Fibroblast of skin of abdomen (primary cell): ENCODE data around the gene CATSPERD.
"Not testable (repeated sequence)": the region's sequence is repeated elsewhere in the genome, so short reads cannot be mapped to it uniquely, and the experiment has no call there.

Source experiments
- DNase-seq: peaks from one replicate; pipeline ENCODE4 v3.0.0-alpha.2; 2013

CATSPERD gene

GRCh38 chr19:5686647-5687359 lies 33.6 kb upstream of the CATSPERD start:
- peak; percentile 89 for DNase-seq

GRCh38 chr19:5687360-5688198 lies 32.9 kb upstream of the CATSPERD start:
- DNase-seq = no peak

- not testable (repeated sequence) for DNase-seq
Observed at GRCh38 chr19:5688262-5688881, 32.1 kb upstream of the CATSPERD start.

- peak; percentile 96 for DNase-seq
Observed at GRCh38 chr19:5690125-5690954, 30.1 kb upstream of the CATSPERD start, which contains the start of gene RPL36. RPL36 (plus strand) TSS chr19:5690295; CDS start chr19:5690508, 213 bp downstream.

GRCh38 chr19:5690955-5691821 lies 29.2 kb upstream of the CATSPERD start:
- peak; percentile 46 for DNase-seq

GRCh38 chr19:5691822-5692722 lies 28.4 kb upstream of the CATSPERD start:
- no peak for DNase-seq

- no peak for DNase-seq
Observed at GRCh38 chr19:5692723-5693194, 27.7 kb upstream of the CATSPERD start.

- DNase-seq = no peak
Observed at GRCh38 chr19:5693195-5694166, 27.0 kb upstream of the CATSPERD start.

- no peak for DNase-seq
Observed at GRCh38 chr19:5694167-5694955, 26.1 kb upstream of the CATSPERD start.

- no peak for DNase-seq
Observed at GRCh38 chr19:5694956-5695648, 25.3 kb upstream of the CATSPERD start.

- DNase-seq = no peak
Observed at GRCh38 chr19:5695649-5696195, 24.7 kb upstream of the CATSPERD start.

- no peak for DNase-seq
Observed at GRCh38 chr19:5696196-5697021, 24.0 kb upstream of the CATSPERD start.

GRCh38 chr19:5697022-5697889 lies 23.2 kb upstream of the CATSPERD start:
- DNase-seq = no peak

- no peak for DNase-seq
Observed at GRCh38 chr19:5697890-5698634, 22.4 kb upstream of the CATSPERD start.
